AG10803 (cell line): ENCODE measurements around the gene FANCI.

Experiments used
- DNase-seq: peaks from one replicate; pipeline ENCODE4 v3.0.0; 2010; ENCODE audit warnings: low read depth
- H3K4me3 ChIP-seq: 2 replicates; pipeline ENCODE4 v1.5.1; 2011; ENCODE audit warnings: mild to moderate bottlenecking, low read length, control low read depth
- CTCF ChIP-seq: conservative IDR thresholded peaks from 2 replicates; pipeline ENCODE4 v1.5.1; 2011; ENCODE audit warnings: mild to moderate bottlenecking, low read length, control low read depth, inconsistent platforms

The FANCI gene

GRCh38 chr15:89319678-89320077 lies 75.9 kb downstream of the FANCI start:
- DNase-seq: no peak
- H3K4me3 ChIP-seq: no peak overlapping the region
- TF ChIP-seq CTCF: no peak

GRCh38 chr15:89320200-89320599 lies 76.4 kb downstream of the FANCI start:
- no peak for TF ChIP-seq CTCF
- no peak for DNase-seq
- H3K4me3 ChIP-seq: no peak overlapping the region

- no peak overlapping the region for H3K4me3 ChIP-seq
- no peak for DNase-seq
- no peak for TF ChIP-seq CTCF
Observed at GRCh38 chr15:89321521-89322410, 78.0 kb downstream of the FANCI start.

- no peak for DNase-seq
- no peak for TF ChIP-seq CTCF
Observed at GRCh38 chr15:89322822-89323221, 79.0 kb downstream of the FANCI start.

GRCh38 chr15:89323825-89324224 lies 80.0 kb downstream of the FANCI start:
- no peak overlapping the region for H3K4me3 ChIP-seq
- no peak for TF ChIP-seq CTCF
- no peak for DNase-seq

More at GRCh38 chr15:89322822-89323221, 79.0 kb downstream of the FANCI start:
- H3K4me3 ChIP-seq: no peak overlapping the region

- no peak for TF ChIP-seq CTCF
- H3K4me3 ChIP-seq: no peak overlapping the region
- DNase-seq: no peak
Observed at GRCh38 chr15:89325039-89325803, 81.4 kb downstream of the FANCI start.
